ENCODE measurements around the gene YWHAB. TPM values are rescaled to one million over a fixed set of nuclear protein-coding genes. Genes with fewer than 3 reads are reported as not detected.

Gene YWHAB
- total RNA-seq, 4 donors from 2014 or later = 105 to 174 (median 125) TPM

- no peaks in the 10 kb centered on the region for H3K27me3 ChIP-seq
- no peaks in the 10 kb centered on the region for H3K9me3 ChIP-seq
- TF ChIP-seq POLR2A (IDR thresholded peaks at IDR 0.05) (no peak), CTCF (IDR thresholded peaks at IDR 0.05) (no peak)
- H3K27ac ChIP-seq = peak overlapping the region in 1 of 4 donors; percentile 97
- no peak for DNase-seq
- H3K4me1 ChIP-seq = peaks cover 0 to 57% (median 6%) of the 10 kb centered on the region in 4 donors
- peak overlapping the region in 2 of 4 donors; percentile 76 to 94 for H3K4me3 ChIP-seq
- H3K36me3 ChIP-seq = no peaks in the 10 kb centered on the region
Measured at GRCh38 chr20:44887466-44887865, 2.0 kb downstream of the YWHAB start.

DNA sequence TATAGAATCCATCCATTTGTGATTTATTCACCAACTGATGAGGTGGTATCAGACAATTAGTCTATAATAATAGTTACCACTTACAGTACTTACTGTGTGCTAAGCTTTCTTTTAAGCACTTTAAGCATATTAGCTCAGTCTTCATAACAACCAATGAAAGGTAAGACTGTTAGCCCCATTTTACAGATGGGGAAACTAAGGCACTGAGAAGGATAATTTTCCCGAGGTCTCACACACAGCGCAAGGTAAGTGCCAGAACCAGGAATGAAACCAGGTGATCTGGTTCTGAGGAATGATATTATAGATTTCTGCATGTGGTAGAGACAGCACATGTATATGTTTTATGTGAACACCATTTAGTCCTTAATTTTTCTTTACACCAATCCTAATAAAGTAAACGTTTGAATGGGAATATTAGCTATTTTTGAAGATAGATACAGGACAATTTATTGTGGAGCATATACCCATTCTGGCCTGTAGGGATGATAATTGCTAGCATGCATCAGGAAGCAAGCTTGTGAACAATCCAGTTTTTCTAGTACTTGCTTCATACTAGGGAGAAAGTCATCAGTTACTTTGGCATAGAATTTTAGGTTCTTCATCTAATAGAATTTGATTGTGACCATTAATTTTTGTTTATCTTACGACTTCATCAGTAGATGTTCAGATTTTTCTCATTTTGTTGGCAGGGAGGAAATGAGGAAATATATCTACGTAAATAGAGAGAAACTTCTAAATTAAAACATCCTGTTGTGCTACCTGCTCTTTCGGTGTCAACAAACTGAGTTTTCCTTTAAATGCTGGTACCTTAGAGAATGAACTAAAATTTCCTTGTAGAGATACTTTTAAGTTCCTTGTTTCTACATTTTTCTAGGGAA lies 3.0 kb downstream of the YWHAB start:
- H3K4me1 ChIP-seq = peaks cover 0 to 60% (median 8%) of the 10 kb centered on the region in 4 donors

DNA sequence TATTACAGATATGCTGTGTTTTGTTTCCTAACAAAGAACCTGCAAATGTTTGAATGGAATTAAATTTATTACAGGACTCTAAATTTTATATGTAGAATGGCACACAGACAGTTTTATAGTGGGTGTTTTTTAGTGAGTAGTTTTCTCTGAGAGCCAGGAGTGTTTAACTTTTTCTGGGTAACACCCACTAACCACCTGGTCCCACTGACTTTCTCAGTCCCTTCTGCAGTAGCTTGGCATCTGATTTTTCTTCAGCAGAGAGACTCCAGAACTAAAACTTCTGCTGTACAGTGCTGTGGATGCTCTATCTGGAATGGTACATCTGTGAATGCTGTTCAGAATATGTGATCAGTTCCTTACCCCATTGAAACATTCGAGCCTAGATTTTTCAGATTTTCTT lies 6.3 kb downstream of the YWHAB start:
- no peak for TF ChIP-seq CTCF (IDR thresholded peaks at IDR 0.05)
- TF ChIP-seq POLR2A (IDR thresholded peaks at IDR 0.05) = no peak
- DNase-seq = no peak
- Histone ChIP-seq H3K36me3 (no peaks in the 10 kb centered on the region), H3K9me3 (no peaks in the 10 kb centered on the region), H3K27ac (no peak overlapping the region), H3K4me3 (no peak overlapping the region), H3K27me3 (no peaks in the 10 kb centered on the region), H3K4me1 (peaks cover 0 to 72% (median 18%) of the 10 kb centered on the region in 4 donors)

More for the DNA sequence above, 3.0 kb downstream of the YWHAB start:
- peak overlapping the region in 1 of 4 donors; percentile 27 for H3K27ac ChIP-seq
- H3K36me3 ChIP-seq = no peaks in the 10 kb centered on the region
- no peaks in the 10 kb centered on the region for H3K9me3 ChIP-seq
- no peak for DNase-seq
- TF ChIP-seq POLR2A (IDR thresholded peaks at IDR 0.05) (no peak), CTCF (IDR thresholded peaks at IDR 0.05) (peak in 5 of 6 experiments; percentile 12 to 52 (median 41))
- no peak overlapping the region for H3K4me3 ChIP-seq
- H3K27me3 ChIP-seq = no peaks in the 10 kb centered on the region

- peaks cover 0 to 66% (median 18%) of the 10 kb centered on the region in 4 donors for H3K4me1 ChIP-seq
- H3K27me3 ChIP-seq = no peaks in the 10 kb centered on the region
- no peak for DNase-seq
- H3K36me3 ChIP-seq = no peaks in the 10 kb centered on the region
- no peak overlapping the region for H3K27ac ChIP-seq
- TF ChIP-seq POLR2A (IDR thresholded peaks at IDR 0.05) (no peak), CTCF (IDR thresholded peaks at IDR 0.05) (no peak)
- H3K9me3 ChIP-seq = no peaks in the 10 kb centered on the region
- H3K4me3 ChIP-seq = no peak overlapping the region
Measured at GRCh38 chr20:44894959-44895358, 9.5 kb downstream of the YWHAB start.

DNA sequence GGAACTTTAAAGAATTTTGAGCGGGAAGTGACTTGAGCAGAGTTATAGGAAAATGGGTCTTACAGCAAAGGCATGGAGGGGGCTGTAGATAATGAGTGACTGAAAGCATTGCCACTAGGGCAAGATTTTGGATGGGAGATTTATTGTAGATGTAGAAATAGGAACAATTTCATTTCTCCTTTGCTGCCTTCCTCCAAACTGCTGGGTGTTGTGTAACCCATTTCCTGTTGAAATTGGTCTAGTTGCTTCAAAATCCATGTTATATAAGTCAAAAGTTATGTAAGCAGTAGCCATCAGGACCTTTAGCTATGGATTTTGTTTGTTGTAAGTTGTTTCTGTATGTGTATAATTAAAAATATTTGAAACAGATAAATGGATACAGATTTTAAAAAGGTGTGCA lies 11.1 kb downstream of the YWHAB start:
- no peaks in the 10 kb centered on the region for H3K9me3 ChIP-seq
- TF ChIP-seq CTCF (IDR thresholded peaks at IDR 0.05) (no peak), POLR2A (IDR thresholded peaks at IDR 0.05) (no peak)
- DNase-seq = no peak
- H3K36me3 ChIP-seq = peaks cover 0 to 3% (median 0%) of the 10 kb centered on the region in 3 donors
- no peak overlapping the region for H3K4me3 ChIP-seq
- H3K27ac ChIP-seq = no peak overlapping the region
- peaks cover 0 to 63% (median 16%) of the 10 kb centered on the region in 4 donors for H3K4me1 ChIP-seq
- H3K27me3 ChIP-seq = no peaks in the 10 kb centered on the region
